Stimulated activated CD8-positive, alpha-beta memory T cell treated with anti-CD3 and anti-CD28 coated beads, Interleukin-2, amount 100 ng/mL, for 48 hours (primary cell): ENCODE measurements around the gene FBN1.

ENCODE experiments used
- DNase-seq, 2 donors: peaks; one replicate each; pipeline ENCODE4 v3.0.0-alpha.2; 2020; ENCODE audit warnings: low read depth in 2 of 2

The FBN1 gene

DNA sequence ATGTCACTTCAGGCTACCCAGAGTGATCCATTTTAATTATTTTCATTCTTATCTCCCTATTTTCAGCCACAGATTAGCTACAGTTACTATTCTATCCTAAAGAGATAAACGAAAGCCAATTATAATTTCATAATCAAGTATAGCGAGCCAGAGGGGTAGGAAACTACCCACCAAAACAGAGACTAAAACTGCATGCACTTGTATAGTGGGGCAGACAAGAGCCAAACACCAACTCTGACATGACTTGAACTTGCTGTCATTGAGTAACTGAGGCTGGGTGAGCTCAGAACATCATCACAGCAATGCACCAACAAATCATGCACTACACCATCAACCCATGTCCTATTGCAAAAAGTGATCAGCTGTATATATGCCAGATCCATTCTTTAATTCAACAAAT, 64.8 kb downstream of the FBN1 start:
- DNase-seq = no peak

GRCh38 chr15:48579945-48580671, 65.4 kb downstream of the FBN1 start:
- no peak for DNase-seq

GRCh38 chr15:48578965-48579364, 66.5 kb downstream of the FBN1 start:
- DNase-seq = no peak

GRCh38 chr15:48577469-48577868, 68.0 kb downstream of the FBN1 start:
- DNase-seq = no peak

GRCh38 chr15:48574187-48574586, 71.3 kb downstream of the FBN1 start:
- DNase-seq = no peak

DNA sequence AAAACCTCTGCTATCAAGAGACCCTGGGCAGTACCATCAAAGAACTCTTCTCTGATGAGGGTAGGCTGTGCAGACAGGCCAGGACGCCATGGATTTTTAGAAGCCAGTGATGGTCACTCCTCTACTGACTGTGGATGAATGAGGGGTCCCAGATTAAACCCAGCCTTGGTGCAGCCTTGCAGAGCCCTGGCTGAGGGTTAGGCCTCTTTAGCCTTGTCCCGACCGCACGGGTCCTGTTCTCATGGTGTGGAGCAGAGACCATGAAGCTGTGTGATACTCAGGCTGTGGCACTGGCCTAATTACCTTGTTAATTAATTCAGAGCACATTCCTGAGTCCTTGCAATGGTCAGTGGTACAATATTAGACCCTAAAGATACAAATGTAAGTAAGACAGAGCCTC, 71.7 kb downstream of the FBN1 start:
- DNase-seq = no peak

DNA sequence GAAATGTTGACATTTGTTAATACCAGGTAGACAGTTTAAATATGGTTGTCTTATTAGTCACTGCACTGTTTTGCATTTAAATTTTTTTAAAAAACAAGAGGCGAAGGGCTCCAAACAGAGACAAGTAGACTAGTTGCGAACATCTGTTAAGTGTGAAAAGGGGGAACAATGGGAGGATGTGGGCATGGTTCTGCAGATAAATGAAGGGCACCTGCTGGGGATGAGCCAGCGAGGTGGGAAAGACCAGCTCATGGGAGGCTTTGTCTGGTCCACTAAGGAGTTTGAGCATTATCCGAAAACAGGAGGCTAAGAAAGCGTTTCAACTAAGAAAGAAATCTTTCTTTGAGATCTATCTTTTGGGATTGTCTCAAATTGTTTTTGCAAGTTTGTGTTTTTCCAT, 72.7 kb downstream of the FBN1 start:
- no peak for DNase-seq

- no peak for DNase-seq
Measured at GRCh38 chr15:48571510-48571909, 74.0 kb downstream of the FBN1 start.

DNA sequence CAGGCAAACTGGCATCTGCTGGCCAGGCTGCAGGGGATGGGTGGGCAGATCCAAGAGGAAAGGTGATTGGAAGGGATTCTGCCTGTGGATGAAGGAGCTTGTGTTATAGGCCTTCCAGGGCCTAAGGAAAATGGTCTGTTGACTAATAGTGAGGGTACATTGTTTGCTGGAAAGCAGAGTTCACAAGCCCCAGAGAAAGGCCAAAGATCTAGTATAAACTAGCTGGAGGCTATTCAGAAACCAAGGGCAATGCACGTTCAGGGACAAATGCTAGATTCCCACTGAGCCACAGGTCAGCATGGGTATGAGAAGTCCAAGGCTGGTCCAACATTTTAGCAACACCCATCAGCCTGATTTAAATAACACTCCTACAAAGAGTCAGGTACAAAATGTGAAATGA, 74.7 kb downstream of the FBN1 start:
- DNase-seq = no peak

- DNase-seq = no peak
Measured at GRCh38 chr15:48569591-48570302, 75.8 kb downstream of the FBN1 start.

DNA sequence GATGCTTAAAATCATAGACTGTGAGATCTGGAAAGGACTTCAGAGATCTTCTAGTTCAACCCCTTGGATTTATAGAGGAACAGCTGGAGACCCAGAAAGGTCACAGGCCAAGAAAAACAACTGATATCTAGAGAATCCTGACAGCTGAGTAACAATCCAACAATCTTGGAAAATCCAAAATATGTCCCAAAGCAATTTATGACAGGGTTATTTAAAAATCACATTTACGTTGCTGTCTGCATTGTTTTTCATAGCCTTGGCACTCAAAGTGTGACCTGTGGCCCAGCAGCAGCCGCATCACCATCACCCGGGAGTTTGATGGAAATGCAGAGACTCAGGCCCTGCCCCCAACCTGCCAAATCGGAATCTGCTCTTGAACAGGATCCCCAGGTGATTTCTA, 78.8 kb downstream of the FBN1 start:
- no peak for DNase-seq

- DNase-seq = no peak
Measured at GRCh38 chr15:48565560-48566482, 79.7 kb downstream of the FBN1 start.

DNA sequence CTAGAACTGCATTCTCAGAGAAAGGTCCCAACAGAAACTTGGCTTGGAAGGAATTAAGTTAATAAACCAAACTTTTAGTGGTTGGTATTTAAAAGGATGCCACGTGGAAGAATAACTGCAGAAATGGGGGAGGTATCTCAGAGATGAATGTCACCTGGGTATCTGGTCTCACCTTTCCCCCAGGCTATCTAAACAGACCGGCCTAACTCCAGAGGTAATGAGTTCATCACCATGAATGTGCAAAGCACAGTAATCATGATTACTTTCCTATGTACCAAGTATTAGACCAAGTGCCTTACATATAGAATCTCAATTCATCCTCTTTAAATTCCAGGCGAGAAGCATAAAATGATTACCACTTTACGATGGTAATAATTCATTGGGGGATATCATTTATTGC, 80.8 kb downstream of the FBN1 start:
- DNase-seq = no peak

- no peak for DNase-seq
Measured at GRCh38 chr15:48563934-48564333, 81.6 kb downstream of the FBN1 start.

GRCh38 chr15:48560321-48561051, 85.0 kb downstream of the FBN1 start:
- no peak for DNase-seq

GRCh38 chr15:48559285-48559684, 86.2 kb downstream of the FBN1 start:
- DNase-seq = no peak

DNA sequence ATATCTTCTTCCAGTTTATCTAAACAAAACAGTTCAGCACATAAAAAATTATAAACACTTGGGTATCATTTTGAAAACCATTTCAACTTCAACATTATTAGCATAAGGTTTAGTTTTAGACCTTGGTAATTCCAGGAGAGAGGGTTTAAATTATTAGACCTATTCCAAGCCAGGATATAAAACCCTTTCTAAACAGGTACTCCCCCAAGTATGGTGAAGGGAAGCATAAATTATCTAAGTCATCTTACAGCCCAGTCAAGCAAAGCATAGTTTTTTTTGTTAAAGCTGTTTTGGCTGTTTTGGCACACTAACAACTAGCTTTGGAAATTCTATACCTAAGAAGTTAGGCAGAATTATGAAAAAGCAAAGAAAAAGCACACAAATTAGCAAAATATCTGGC, 87.3 kb downstream of the FBN1 start:
- no peak for DNase-seq

DNA sequence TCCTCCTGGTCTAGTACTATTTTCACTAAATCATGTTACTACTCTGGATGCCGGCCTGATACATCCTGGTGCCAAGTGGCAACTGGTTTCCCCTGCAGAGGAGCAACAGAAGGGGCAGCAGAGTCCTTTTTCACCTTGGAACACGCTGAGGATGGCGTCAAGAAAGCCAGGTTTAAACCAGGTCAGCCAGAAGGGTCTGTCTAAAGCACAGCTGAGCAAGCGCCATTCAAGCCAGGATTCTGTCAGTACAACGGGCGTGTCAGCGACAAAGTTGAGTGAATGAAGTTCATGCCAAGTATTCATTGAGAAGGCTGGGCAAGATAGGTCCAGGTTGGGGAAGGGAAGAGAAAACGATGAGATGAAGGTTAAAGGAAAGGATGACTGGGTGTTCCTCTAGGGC, 88.2 kb downstream of the FBN1 start:
- DNase-seq = no peak

GRCh38 chr15:48556159-48556897, 89.2 kb downstream of the FBN1 start:
- no peak for DNase-seq

- DNase-seq = no peak
Measured at GRCh38 chr15:48555241-48555881, 90.1 kb downstream of the FBN1 start.

- no peak for DNase-seq
Measured at GRCh38 chr15:48554112-48554511, 91.4 kb downstream of the FBN1 start.
